Measurements from ENCODE around the gene NT5C.
"Not testable (repeated sequence)": the region's sequence is repeated elsewhere in the genome, so short reads cannot be mapped to it uniquely, and the experiment has no call there.

The NT5C gene

GRCh38 chr17:75144816-75145512 lies 13.4 kb upstream of the NT5C start:
- no peak for DNase-seq (ENCODE audit: low read depth)

- DNase-seq (ENCODE audit: low read depth), result no peak
These were observed 10.9 kb upstream of the NT5C start for GRCh38 chr17:75142236-75142971.

- DNase-seq (ENCODE audit: low read depth), result no peak
These were observed 7.0 kb upstream of the NT5C start for GRCh38 chr17:75138519-75138918.

- DNase-seq (ENCODE audit: low read depth), result not testable (repeated sequence)
These were observed 6.2 kb upstream of the NT5C start for GRCh38 chr17:75137762-75138161.

- DNase-seq (ENCODE audit: low read depth), result no peak
These were observed 4.4 kb upstream of the NT5C start for GRCh38 chr17:75135946-75136345.

- no peak for DNase-seq (ENCODE audit: low read depth)
These were observed 3.9 kb upstream of the NT5C start for GRCh38 chr17:75135452-75135851.

GRCh38 chr17:75133607-75134347 lies 2.2 kb upstream of the NT5C start:
- not testable (repeated sequence) for DNase-seq (ENCODE audit: low read depth)

- no peak for DNase-seq (ENCODE audit: low read depth)
These were observed 1.5 kb upstream of the NT5C start for GRCh38 chr17:75133001-75133400.

- DNase-seq (ENCODE audit: low read depth), result not testable (repeated sequence)
These were observed 767 bp upstream of the NT5C start for GRCh38 chr17:75132018-75133000.

GRCh38 chr17:75130632-75131277 lies 787 bp downstream of the NT5C start:
- DNase-seq (ENCODE audit: low read depth), result no peak

- DNase-seq (ENCODE audit: low read depth), result no peak
These were observed 1.4 kb downstream of the NT5C start for GRCh38 chr17:75130059-75130631.

GRCh38 chr17:75129576-75129975 lies 2.0 kb downstream of the NT5C start:
- no peak for DNase-seq (ENCODE audit: low read depth)

GRCh38 chr17:75128694-75129505 lies 2.6 kb downstream of the NT5C start:
- no peak for DNase-seq (ENCODE audit: low read depth)

- DNase-seq (ENCODE audit: low read depth), result not testable (repeated sequence)
These were observed 3.6 kb downstream of the NT5C start for GRCh38 chr17:75127936-75128335.

GRCh38 chr17:75126954-75127353 lies 4.6 kb downstream of the NT5C start:
- no peak for DNase-seq (ENCODE audit: low read depth)

- DNase-seq (ENCODE audit: low read depth), result no peak
These were observed 5.6 kb downstream of the NT5C start for GRCh38 chr17:75125984-75126383.

- no peak for DNase-seq (ENCODE audit: low read depth)
These were observed 6.8 kb downstream of the NT5C start for GRCh38 chr17:75124819-75125162.

GRCh38 chr17:75124041-75124818 lies 7.3 kb downstream of the NT5C start:
- no peak for DNase-seq (ENCODE audit: low read depth)

- DNase-seq (ENCODE audit: low read depth), result no peak
These were observed 13.2 kb downstream of the NT5C start for GRCh38 chr17:75118307-75118706.
